ENCODE results near the gene XXYLT1. TPM values are rescaled to one million over a fixed set of nuclear protein-coding genes. Genes with fewer than 3 reads are reported as not detected.

Gene XXYLT1
- total RNA-seq, 3 donors from 2014 or later = 7.2 to 13.0 (median 10.8) TPM

DNA sequence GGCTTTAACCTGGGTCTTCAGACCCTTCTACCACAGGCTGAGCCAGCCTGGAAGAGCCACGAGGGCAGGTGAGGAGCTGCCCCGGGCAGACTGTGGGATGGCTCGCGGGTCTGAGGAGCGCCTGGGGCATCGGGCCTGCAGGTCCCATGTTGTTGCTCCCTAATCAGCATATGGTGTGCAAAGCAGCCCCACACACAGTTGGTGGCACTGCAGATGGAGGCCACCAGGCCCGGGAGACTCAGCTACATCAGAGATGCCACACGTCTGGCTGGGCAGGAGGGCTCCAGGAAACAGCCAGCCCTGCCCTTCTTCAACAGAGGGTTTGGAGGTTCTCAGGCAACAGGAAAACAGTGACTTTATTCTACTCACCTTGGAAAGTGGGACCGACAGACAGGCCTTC is 63.9 kb downstream of the XXYLT1 start:
- TF ChIP-seq POLR2A (IDR thresholded peaks at IDR 0.05) = no peak
- TF ChIP-seq POLR2AphosphoS5 (IDR thresholded peaks at IDR 0.05) = no peak
- TF ChIP-seq, protein P1, sequence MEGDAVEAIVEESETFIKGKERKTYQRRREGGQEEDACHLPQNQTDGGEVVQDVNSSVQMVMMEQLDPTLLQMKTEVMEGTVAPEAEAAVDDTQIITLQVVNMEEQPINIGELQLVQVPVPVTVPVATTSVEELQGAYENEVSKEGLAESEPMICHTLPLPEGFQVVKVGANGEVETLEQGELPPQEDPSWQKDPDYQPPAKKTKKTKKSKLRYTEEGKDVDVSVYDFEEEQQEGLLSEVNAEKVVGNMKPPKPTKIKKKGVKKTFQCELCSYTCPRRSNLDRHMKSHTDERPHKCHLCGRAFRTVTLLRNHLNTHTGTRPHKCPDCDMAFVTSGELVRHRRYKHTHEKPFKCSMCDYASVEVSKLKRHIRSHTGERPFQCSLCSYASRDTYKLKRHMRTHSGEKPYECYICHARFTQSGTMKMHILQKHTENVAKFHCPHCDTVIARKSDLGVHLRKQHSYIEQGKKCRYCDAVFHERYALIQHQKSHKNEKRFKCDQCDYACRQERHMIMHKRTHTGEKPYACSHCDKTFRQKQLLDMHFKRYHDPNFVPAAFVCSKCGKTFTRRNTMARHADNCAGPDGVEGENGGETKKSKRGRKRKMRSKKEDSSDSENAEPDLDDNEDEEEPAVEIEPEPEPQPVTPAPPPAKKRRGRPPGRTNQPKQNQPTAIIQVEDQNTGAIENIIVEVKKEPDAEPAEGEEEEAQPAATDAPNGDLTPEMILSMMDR (IDR thresholded peaks at IDR 0.05) = no peak
- H3K36me3 ChIP-seq = no peaks in the 10 kb centered on the region

DNA sequence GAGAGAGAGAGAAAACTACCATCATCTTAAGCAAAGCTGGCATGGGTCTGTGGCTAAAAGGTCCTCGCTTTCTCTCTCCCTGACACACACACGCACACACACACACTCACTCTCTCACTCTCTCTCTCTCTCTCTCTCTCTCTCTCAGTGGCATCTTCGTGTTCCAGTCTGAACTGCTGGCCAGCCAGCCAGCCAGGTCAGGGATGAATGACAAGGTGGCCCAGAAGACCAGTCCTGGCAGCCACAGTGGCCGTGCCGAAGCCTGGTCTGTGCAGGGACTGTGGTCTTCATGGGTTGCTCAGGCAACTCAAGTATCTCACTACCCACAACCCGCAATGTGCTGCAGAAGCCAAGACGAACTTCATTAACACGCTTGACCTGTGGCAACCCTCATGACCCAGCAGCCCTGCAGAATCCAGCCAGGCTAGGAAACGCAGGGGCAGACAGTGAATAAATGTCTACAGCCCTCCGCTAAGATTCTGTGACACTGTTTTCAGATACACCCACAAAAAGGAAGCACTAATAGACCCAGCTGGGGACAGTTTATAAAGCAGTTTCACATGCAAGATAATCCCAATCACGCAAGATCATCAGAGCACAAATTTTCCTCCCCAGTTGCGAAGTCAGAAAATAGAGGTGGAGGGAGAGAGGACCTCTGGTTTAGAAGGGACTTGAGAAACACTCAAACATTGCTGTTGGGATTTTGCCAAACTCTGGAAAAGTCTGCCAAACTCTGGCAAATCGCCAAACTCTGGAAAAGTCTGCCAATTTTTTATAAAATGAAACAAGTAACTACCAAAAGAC is 66.4 kb downstream of the XXYLT1 start:
- H3K36me3 ChIP-seq = no peaks in the 10 kb centered on the region
- H3K27me3 ChIP-seq = no peaks in the 10 kb centered on the region
- H3K9me3 ChIP-seq = no peaks in the 10 kb centered on the region
- peak overlapping the region in 1 of 2 donors; percentile 74 for H3K27ac ChIP-seq
- peak overlapping the region in 1 of 3 donors; percentile 2 for H3K4me3 ChIP-seq
- intact Hi-C loops (cut with DNase I; ENCODE audit: low total_unique reads) = no loop called here
- TF ChIP-seq, protein P1 (IDR thresholded peaks at IDR 0.05) = no peak
- TF ChIP-seq POLR2A (IDR thresholded peaks at IDR 0.05) = no peak
- no peak for TF ChIP-seq POLR2AphosphoS5 (IDR thresholded peaks at IDR 0.05)
- DNase-seq (ENCODE audit: low spot score in 2 of 2) = peak in 1 of 2 donors; percentile 48
- peaks cover 0 to 10% of the 10 kb centered on the region in 2 donors for H3K4me1 ChIP-seq

More for the DNA sequence above, 63.9 kb downstream of the XXYLT1 start:
- intact Hi-C loops (cut with DNase I; ENCODE audit: low total_unique reads) = no loop called here
- Histone ChIP-seq H3K9me3 (no peaks in the 10 kb centered on the region), H3K4me3 (no peak overlapping the region), H3K4me1 (peaks cover 7 to 13% of the 10 kb centered on the region in 2 donors), H3K27ac (peak overlapping the region; percentile 77 to 79), H3K27me3 (no peaks in the 10 kb centered on the region)
- no peak for DNase-seq (ENCODE audit: low spot score in 2 of 2)

DNA sequence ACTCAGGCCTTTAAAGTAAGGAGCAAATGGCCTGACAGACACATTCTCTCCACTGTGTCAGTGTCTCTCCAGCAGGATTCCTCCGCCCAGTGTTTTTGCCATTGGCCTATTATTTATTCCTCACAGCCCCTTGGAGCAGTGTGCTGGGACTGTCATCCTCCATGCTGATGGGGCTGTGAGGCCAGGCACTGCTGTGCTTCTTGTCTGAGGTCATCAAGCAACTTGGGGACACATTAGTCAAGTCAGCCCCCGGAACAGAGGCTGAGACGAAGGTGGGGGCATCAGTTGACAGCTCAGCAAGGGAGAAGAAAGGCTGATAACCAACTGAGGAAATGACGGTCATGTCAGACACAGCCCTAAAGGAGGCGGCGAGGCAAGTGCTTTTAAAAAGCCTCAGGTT is 67.4 kb downstream of the XXYLT1 start:
- H3K9me3 ChIP-seq = no peaks in the 10 kb centered on the region
- no peaks in the 10 kb centered on the region for H3K36me3 ChIP-seq
- no peak overlapping the region for H3K4me3 ChIP-seq
- intact Hi-C loops (cut with DNase I; ENCODE audit: low total_unique reads) = no loop called here
- TF ChIP-seq POLR2AphosphoS5 (IDR thresholded peaks at IDR 0.05) (no peak), POLR2A (IDR thresholded peaks at IDR 0.05) (no peak)
- TF ChIP-seq, protein P1 (IDR thresholded peaks at IDR 0.05) = no peak
- H3K27ac ChIP-seq = peak overlapping the region in 1 of 2 donors; percentile 32
- H3K27me3 ChIP-seq = no peaks in the 10 kb centered on the region
- H3K4me1 ChIP-seq = peaks cover 0 to 4% of the 10 kb centered on the region in 2 donors
- DNase-seq (ENCODE audit: low spot score in 2 of 2) = no peak

DNA sequence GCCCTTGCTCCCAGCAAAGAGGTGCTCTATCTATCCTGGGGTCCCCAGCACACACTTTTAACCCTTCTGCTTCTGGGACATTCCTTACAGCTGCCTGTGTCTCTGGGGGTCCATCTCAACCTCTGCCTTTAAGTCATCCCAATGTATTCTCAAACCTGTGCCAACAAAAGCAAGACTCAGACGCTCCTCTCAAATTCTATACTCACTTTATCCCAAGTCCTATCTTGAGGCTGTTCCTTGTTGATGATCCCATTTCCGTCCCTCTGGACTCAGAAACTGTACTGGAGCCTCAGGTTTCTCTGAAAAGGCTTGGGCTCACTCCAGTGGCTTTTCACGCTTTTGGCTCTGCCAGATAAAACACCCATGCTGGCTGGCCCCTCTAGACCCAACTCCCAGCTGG is 69.7 kb downstream of the XXYLT1 start:
- TF ChIP-seq, protein P1 (IDR thresholded peaks at IDR 0.05) = no peak
- no peak for TF ChIP-seq POLR2AphosphoS5 (IDR thresholded peaks at IDR 0.05)
- no peak for TF ChIP-seq POLR2A (IDR thresholded peaks at IDR 0.05)
- intact Hi-C loops (cut with DNase I; ENCODE audit: low total_unique reads) = no loop called here
- no peak overlapping the region for H3K27ac ChIP-seq
- H3K4me3 ChIP-seq = no peak overlapping the region
- H3K36me3 ChIP-seq = no peaks in the 10 kb centered on the region
- no peaks in the 10 kb centered on the region for H3K9me3 ChIP-seq
- no peaks in the 10 kb centered on the region for H3K4me1 ChIP-seq
- DNase-seq (ENCODE audit: low spot score in 2 of 2) = no peak
- no peaks in the 10 kb centered on the region for H3K27me3 ChIP-seq

DNA sequence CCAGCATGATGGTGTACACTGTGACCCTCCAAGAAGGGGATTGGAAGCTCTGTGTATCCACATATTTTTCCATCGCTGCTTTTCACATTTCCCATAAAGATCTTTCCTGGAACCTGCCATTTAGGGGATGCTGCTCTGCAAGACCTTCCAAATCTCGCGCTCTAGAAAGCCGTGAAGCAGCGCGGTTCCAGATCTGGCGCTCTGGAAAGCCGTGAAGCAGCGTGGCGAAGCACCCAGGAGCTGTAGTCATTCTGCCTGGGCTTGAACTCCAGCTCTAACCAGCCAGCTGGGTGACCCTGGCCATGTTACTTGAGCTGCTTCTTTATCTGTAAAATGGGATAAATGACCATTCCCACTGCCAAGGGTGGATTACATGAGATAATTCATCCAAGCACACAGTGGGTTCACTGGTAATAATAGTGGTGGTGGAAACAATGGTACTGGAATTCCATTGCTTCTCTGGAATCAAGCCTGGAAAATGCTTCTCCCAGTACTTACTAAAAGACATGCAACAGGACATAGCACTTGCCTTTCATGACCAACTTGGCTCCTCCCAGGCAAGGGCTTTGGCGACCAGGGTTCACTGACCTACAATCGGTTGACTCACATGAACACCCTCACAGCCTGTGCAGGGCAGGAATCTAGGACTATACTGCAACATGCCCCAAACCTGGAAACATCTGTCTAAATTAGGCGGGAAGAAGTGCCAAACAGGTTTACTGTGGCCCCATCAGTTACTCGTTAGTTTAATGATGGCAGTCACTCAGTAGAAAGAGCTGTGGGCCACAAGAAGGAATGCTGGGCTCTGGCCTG is 70.7 kb downstream of the XXYLT1 start:
- Histone ChIP-seq H3K4me3 (no peak overlapping the region), H3K9me3 (no peaks in the 10 kb centered on the region), H3K27ac (no peak overlapping the region), H3K36me3 (no peaks in the 10 kb centered on the region), H3K4me1 (no peaks in the 10 kb centered on the region), H3K27me3 (no peaks in the 10 kb centered on the region)
- no peak for DNase-seq (ENCODE audit: low spot score in 2 of 2)
- intact Hi-C loops (cut with DNase I; ENCODE audit: low total_unique reads) = no loop called here
- TF ChIP-seq, protein P1 (IDR thresholded peaks at IDR 0.05) = no peak
- TF ChIP-seq POLR2A (IDR thresholded peaks at IDR 0.05) = no peak
- TF ChIP-seq POLR2AphosphoS5 (IDR thresholded peaks at IDR 0.05) = no peak
